Aorta (tissue), 5 donors: ENCODE data around the gene PDE10A. TPM values are rescaled to one million over a fixed set of nuclear protein-coding genes. Genes with fewer than 3 reads are reported as not detected.
A peak's percentile ranks its signal among the peaks of the same experiment; 100 is the strongest.

ENCODE experiments used
- ATAC-seq: fragments of 200-7000 bp; cut with Tn5 transposase; one replicate; pipeline ENCODE4 v1.9.1; 2022; ENCODE audit warnings: moderate library complexity; ENCODE audit not compliant: low FRiP score
- DNase-seq, 2 donors: peaks; one replicate each; pipeline ENCODE4 v3.0.0-alpha.2; 2020
- H3K27ac ChIP-seq, 2 donors: one replicate each; pipeline ENCODE4 v1.5.1; 2013; ENCODE audit warnings: low read length in 2 of 2, mild to moderate bottlenecking in 2 of 2, moderate library complexity in 2 of 2, control low read depth in 1 of 2, inconsistent platforms in 1 of 2, low read depth in 1 of 2
- H3K27me3 ChIP-seq, 2 donors: one replicate each; pipeline ENCODE4 v1.6.1; 2013; ENCODE audit warnings: control low read depth in 1 of 2, low read length in 1 of 2, mild to moderate bottlenecking in 1 of 2, moderate library complexity in 1 of 2; ENCODE audit not compliant: insufficient read depth in 2 of 2, control insufficient read depth in 1 of 2
- H3K36me3 ChIP-seq, 2 donors: one replicate each; pipeline ENCODE4 v1.6.1; 2013; ENCODE audit warnings: control low read depth in 1 of 2, low read length in 1 of 2, mild to moderate bottlenecking in 1 of 2; ENCODE audit not compliant: insufficient read depth in 2 of 2, control insufficient read depth in 1 of 2
- H3K4me1 ChIP-seq, 2 donors: one replicate each; pipeline ENCODE4 v1.6.1; 2013; ENCODE audit warnings: low read length in 2 of 2, control low read depth in 1 of 2, mild to moderate bottlenecking in 1 of 2, moderate library complexity in 1 of 2; ENCODE audit not compliant: insufficient read depth in 2 of 2, control insufficient read depth in 1 of 2
- H3K4me3 ChIP-seq, 2 donors: one replicate each; pipeline ENCODE4 v1.5.1; 2013; ENCODE audit warnings: low read length in 2 of 2, control low read depth in 1 of 2, mild to moderate bottlenecking in 1 of 2
- H3K9me3 ChIP-seq: one replicate; pipeline ENCODE4 v1.6.1; 2013; ENCODE audit warnings: mild to moderate bottlenecking, low read length; ENCODE audit not compliant: control insufficient read depth
- WGBS, 2 donors: extraction: QIAGEN DNeasy Blood & Tissue Kit; methylation state at CpG; one replicate each; pipeline ENCODE4 v1.1.7; 2013; 5-methylcytosine and 5-hydroxymethylcytosine counted together
- intact Hi-C, 2 donors: fragments of 100-400 bp; cut with DNase I; formaldehyde crosslinking; loops; one replicate each; pipeline versions ENCODE4 v1.14.2 to v1.15.0; 2022
- polyA plus RNA-seq, 2 donors: library from polyadenylated mRNA; stranded (reverse); fragments of 200-250 nt; gene quantifications; one replicate each; pipeline ENCODE4 v1.2.3, GENCODE V29; 2013
- total RNA-seq, 2 donors: library from RNA; stranded (reverse); fragmentation: NEBNext Ultra II Directional; extraction: Animal tissue kit (Norgen Biotek cat#: 25700); gene quantifications; one replicate each; pipeline ENCODE4 v1.2.1, GENCODE V29; 2021
- donor health status: healthy with polysubstance abuse.
- donor health status: Bipolar disorder and iron deficiency.
- donor health status: DM: no; HTN: no; CAD: no.
- donor health status: DM: no; HTN: no; CAD: no.
- donor health status: DM: yes; HTN: yes; CAD: no.

The PDE10A gene
- total and polyA plus RNA-seq, 4 donors = 0.75 to 17.1 (median 6.2) TPM

DNA sequence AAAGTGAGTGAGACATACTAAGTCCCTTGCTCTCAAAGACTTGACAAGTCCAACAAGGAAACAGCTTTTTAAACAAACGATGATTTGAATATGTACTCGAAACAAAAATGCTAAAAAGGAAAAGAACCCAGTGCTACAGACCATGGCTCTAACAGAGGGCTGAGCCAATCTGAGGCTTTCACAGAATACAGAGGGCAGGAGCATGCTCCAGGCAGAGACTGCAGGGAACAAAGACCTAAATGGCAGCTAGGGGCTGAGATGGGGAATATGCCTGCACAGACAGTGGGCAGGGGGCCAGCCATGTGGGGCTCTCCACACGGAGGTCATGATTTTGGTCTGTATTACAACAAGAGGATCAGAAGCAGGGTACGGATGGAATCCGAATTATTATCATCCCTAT is 322.5 kb downstream of the PDE10A start:
- H3K4me1 ChIP-seq = no peaks in the 10 kb centered on the region
- H3K27ac ChIP-seq = no peak overlapping the region
- intact Hi-C loops = no loop called here
- no peaks in the 10 kb centered on the region for H3K27me3 ChIP-seq
- 76 to 79% methylated on average over 5 of the region's 5 CpGs for WGBS, 2 donors
- ATAC-seq (no peak), DNase-seq (no peak)
- no peaks in the 10 kb centered on the region for H3K9me3 ChIP-seq
- no peaks in the 10 kb centered on the region for H3K36me3 ChIP-seq
- no peak overlapping the region for H3K4me3 ChIP-seq

DNA sequence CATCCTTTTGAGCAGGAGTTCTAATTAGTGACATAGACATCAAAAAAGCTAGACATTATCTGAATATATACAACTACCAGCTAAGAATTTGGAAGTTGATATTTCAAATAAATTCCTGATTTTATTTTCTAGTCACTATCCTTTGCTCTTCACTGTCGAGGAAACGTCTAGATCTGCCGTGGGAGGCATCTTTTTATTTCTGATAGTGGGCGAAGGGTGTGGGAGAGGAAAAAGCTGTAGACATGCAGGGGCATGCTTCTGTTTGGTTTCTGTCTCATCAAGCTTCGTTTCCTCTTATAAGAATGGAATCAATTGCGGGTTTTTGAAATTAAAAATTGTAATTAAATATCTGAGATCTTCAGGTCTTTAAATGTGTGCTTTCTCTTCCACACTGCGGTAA is 337.4 kb downstream of the PDE10A start:
- peaks cover 6% of the 10 kb centered on the region for H3K9me3 ChIP-seq
- DNase-seq (no peak), ATAC-seq (no peak)
- H3K27ac ChIP-seq = no peak overlapping the region
- 89% methylated on average over 7 of the region's 7 CpGs for WGBS, 2 donors
- no peaks in the 10 kb centered on the region for H3K27me3 ChIP-seq
- no peaks in the 10 kb centered on the region for H3K4me1 ChIP-seq
- intact Hi-C loops = no loop called here
- H3K36me3 ChIP-seq = no peaks in the 10 kb centered on the region
- no peak overlapping the region for H3K4me3 ChIP-seq

DNA sequence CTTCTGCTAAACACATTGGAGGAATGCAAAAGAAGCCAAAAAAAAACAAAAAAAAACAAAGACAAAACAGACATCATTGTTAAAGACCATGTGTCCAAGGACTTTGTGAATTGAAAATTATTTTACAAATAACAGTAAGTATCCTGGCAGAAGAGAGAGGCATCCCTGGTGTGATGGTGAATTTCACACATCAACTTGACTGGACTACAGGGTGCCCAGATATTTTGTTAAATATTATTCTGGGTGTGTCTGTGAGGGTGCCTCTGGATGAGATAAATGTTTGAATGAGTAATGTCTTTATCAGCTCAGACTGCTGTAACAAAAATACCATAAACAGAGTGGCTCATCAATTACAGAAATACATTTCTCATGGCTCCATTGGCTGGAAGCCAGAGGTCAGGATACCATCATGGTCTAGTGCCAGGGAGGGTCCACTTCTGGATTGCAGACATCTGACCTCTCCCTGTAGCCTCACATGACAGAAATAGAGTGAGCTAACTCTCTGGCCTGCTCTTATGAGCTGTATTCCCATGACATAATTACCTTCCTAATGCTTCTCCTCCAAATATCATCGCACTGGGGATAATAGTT is 341.4 kb downstream of the PDE10A start:
- WGBS, 2 donors = 90 to 97% methylated on average over 1 of the region's 1 CpG
- H3K4me1 ChIP-seq = no peaks in the 10 kb centered on the region
- H3K36me3 ChIP-seq = no peaks in the 10 kb centered on the region
- no peak overlapping the region for H3K27ac ChIP-seq
- ATAC-seq (no peak), DNase-seq (no peak)
- H3K27me3 ChIP-seq = no peaks in the 10 kb centered on the region
- H3K4me3 ChIP-seq = no peak overlapping the region
- H3K9me3 ChIP-seq = peaks cover 8% of the 10 kb centered on the region
- intact Hi-C loops = no loop called here

DNA sequence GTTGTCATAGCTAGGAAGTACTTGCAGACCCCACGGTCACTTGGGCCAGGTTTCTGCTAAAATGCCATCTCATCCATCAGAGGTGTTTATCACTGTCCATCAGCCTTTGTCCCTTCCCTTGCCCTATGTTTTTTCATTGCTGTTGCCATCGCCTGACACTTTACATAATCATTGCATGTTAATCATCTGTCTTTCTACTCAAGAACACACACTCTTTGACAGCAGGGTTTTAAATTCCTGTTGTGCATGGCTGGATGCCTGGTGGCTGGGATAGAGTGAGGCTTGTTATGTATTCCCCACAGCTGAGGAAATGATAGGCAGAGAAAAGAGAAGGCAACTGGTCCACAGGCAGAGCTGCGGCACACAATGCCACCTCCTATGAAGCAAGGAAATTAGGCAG is 341.9 kb downstream of the PDE10A start:
- no peak overlapping the region for H3K4me3 ChIP-seq
- peaks cover 8% of the 10 kb centered on the region for H3K9me3 ChIP-seq
- WGBS, 2 donors = 70 to 78% methylated on average over 3 of the region's 3 CpGs
- no peak for ATAC-seq
- intact Hi-C loops = no loop called here
- H3K27me3 ChIP-seq = no peaks in the 10 kb centered on the region
- H3K36me3 ChIP-seq = no peaks in the 10 kb centered on the region
- no peaks in the 10 kb centered on the region for H3K4me1 ChIP-seq
- no peak for DNase-seq
- H3K27ac ChIP-seq = no peak overlapping the region

DNA sequence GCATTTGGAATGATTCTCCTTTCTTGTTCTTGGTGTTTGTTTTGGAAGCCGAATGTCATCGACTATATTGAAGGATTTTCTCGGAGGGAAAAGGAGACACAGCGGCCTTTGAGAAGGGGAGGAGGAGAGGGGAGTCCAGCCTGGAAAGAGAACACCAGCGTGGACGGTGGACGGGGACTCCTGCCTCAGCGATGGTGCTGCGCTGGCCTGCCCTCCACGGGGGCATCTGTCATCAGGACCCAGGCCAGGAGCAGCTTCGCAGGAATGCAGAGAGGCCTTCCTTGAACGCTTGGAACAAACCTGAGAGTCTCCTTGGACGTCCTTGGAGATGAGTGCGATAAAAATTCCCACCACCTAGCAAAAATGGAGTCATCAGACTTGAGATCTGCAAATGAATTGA is 345.3 kb downstream of the PDE10A start:
- intact Hi-C loops = no loop called here
- DNase-seq (no peak), ATAC-seq (no peak)
- Histone ChIP-seq H3K4me3 (no peak overlapping the region), H3K27me3 (no peaks in the 10 kb centered on the region), H3K9me3 (peaks cover 7% of the 10 kb centered on the region), H3K27ac (no peak overlapping the region), H3K36me3 (no peaks in the 10 kb centered on the region), H3K4me1 (no peaks in the 10 kb centered on the region)
- 67 to 75% methylated on average over 11 to 14 of the region's 14 CpGs for WGBS, 2 donors

DNA sequence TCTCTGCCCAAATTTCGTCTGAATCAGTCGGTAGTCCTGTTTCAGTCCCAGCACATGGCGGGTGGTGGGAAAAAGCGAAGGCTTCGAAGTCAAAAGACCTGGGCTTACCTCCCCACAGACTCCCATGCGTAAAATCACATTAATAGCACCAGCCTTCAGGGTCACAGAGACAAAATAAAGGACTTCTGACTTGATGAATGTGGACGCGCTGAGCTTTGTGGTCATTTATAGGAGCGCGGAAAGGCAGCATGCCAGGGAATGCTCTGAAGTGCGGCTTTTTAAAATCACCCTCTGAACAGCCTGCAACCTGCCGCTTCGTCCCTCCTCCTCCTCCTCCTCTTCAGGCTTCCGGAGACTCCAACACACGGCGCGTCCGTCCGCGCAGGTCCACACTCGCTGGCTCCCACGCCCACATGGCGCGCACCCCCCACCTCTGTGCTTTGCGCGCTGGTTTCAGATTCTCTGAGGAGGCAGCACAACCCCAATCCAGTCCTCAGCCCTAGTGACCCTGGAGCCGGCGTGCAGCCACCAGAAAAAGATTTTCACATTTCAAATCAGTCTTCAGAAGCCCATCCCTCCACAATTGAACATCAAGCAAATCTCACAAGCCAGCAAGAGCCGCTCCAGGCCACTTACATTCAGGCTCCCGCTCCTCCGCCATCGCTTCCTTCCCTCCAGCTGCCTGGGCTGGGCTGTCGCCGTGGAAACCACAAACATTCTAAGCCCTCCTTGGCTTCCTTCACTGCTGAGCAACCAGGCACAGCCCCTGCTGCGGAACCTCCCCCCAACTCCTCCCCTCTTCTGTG is 353.9 kb downstream of the PDE10A start, which contains the start of gene C6orf118:
Gene C6orf118, minus strand, starts transcription at position 680 of the 806 bp plus-strand sequence. Its CDS starts 19 bp downstream, at position 661.
- Histone ChIP-seq H3K36me3 (no peaks in the 10 kb centered on the region), H3K9me3 (no peaks in the 10 kb centered on the region), H3K27me3 (no peaks in the 10 kb centered on the region), H3K27ac (no peak within 1 kb of the TSS), H3K4me3 (peak within 1 kb of the TSS in 1 of 2 donors; percentile 39), H3K4me1 (no peaks in the 10 kb centered on the region)
- intact Hi-C loops = no loop called here
- WGBS, 2 donors = 6% methylated on average over 35 of the region's 35 CpGs
- peak; percentile 84 for ATAC-seq
- DNase-seq = peak in 1 of 2 donors; percentile 75

DNA sequence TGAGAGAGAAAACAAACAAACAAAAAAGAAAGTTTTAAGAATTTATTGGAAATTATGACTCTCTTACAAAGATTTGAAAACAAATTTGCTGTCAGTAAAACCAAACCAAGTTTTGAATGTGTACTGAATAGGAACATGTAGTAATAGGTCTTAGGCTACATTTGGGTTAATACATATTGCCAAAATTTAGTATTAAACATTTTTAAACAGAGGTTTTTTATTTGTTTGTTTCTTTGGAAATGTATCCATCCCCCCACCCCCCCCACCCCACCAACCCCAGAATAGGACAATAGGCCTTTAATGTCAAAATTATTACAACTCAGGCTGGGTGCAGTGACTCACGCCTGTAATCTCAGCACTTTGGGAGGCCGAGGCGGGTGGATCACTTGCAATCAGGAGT is 356.1 kb downstream of the PDE10A start:
- H3K4me3 ChIP-seq = no peak overlapping the region
- DNase-seq = no peak
- 84 to 90% methylated on average over 3 of the region's 3 CpGs for WGBS, 2 donors

DNA sequence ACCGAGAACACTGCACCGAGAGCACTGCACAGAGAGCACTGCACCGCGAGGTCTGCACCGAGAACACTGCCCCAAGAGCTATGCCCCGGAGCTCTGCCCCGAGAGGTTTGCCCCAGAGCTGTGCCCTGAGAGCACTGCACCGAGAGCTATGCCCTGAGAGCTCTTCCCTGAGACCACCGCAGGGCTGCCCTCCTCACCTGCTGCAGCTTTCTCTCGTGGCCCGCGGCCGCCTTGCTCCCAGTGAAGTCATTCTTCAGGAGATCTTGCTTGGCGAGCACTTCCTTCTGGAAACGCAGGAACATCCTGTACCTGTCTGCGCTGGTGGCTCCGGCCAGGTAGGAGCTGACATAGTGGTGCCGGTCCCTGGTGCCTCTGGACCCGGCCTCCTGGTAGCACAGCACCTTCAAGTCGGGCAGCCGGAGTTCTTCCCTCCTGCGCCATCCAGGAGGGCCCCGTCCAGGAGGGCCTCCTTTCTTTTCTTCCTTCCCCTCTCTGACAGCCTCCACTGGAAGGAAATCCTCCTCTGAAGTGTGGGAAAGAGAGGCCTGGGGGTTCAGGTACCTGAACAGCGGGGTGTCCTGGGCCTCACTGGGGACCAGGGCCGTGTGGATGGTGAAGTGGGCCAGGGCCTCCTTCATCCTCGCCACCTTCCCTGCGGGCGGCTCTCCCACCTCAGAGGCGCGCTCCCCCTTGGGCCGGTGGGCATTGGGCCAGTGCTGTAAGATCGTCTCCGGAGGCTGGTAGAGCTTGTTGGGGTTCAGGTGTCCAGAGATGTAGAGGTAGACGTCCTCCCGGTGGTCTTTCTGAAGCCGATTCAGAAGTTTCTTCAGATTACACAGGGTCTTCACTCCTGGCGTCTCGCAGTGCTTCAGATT is 361.4 kb downstream of the PDE10A start:
- DNase-seq (no peak), ATAC-seq (peak; percentile 46)
- no peaks in the 10 kb centered on the region for H3K36me3 ChIP-seq
- no peak overlapping the region for H3K27ac ChIP-seq
- H3K4me1 ChIP-seq = no peaks in the 10 kb centered on the region
- no peak overlapping the region for H3K4me3 ChIP-seq
- WGBS, 2 donors = 95 to 96% methylated on average over 38 of the region's 38 CpGs
- no peaks in the 10 kb centered on the region for H3K27me3 ChIP-seq
- intact Hi-C loops = no loop called here
- H3K9me3 ChIP-seq = no peaks in the 10 kb centered on the region

More for the DNA sequence above, 356.1 kb downstream of the PDE10A start:
- Histone ChIP-seq H3K4me1 (no peaks in the 10 kb centered on the region), H3K36me3 (no peaks in the 10 kb centered on the region), H3K27ac (no peak overlapping the region), H3K27me3 (no peaks in the 10 kb centered on the region), H3K9me3 (no peaks in the 10 kb centered on the region)
- intact Hi-C loops = no loop called here
- no peak for ATAC-seq
